Mesenchymal stem cell (in vitro differentiated cells and primary cell): ENCODE data around the gene SPATS2.
A peak's percentile ranks its signal among the peaks of the same experiment; 100 is the strongest.

Experiments used
- DNase-seq: peaks from one replicate; pipeline ENCODE4 v3.0.0-alpha.2; 2013
- H2AFZ ChIP-seq: one replicate; pipeline ENCODE4 v1.6.1; 2013; ENCODE audit warnings: low read depth, mild to moderate bottlenecking, control low read depth, inconsistent platforms, low read length, moderate library complexity
- H2AK5ac ChIP-seq: 2 replicates; pipeline ENCODE4 v1.6.1; 2013; ENCODE audit warnings: low read length, moderate library complexity, mild to moderate bottlenecking, inconsistent platforms; ENCODE audit not compliant: severe bottlenecking
- H2BK120ac ChIP-seq: one replicate; pipeline ENCODE4 v1.6.1; 2013; ENCODE audit warnings: low read depth, mild to moderate bottlenecking, inconsistent platforms, low read length, moderate library complexity
- H2BK12ac ChIP-seq, 2 experiments: one replicate each; pipeline ENCODE4 v1.6.1; 2013; ENCODE audit warnings: inconsistent platforms in 2 of 2, low read length in 2 of 2, mild to moderate bottlenecking in 2 of 2, moderate library complexity in 2 of 2, control low read depth in 1 of 2
- H2BK15ac ChIP-seq: one replicate; pipeline ENCODE4 v1.6.1; 2013; ENCODE audit warnings: mild to moderate bottlenecking, low read depth, inconsistent platforms; ENCODE audit not compliant: poor library complexity, severe bottlenecking
- H2BK5ac ChIP-seq: 2 replicates; pipeline ENCODE4 v1.6.1; 2013; ENCODE audit warnings: low read depth, mild to moderate bottlenecking, low read length, control low read depth, inconsistent platforms; ENCODE audit not compliant: poor library complexity, severe bottlenecking
- H3K14ac ChIP-seq, 2 experiments: one replicate each; pipeline ENCODE4 v1.6.1; 2013; ENCODE audit warnings: inconsistent platforms in 2 of 2, low read length in 2 of 2, control low read depth in 1 of 2, mild to moderate bottlenecking in 1 of 2, moderate library complexity in 1 of 2
- H3K18ac ChIP-seq, 2 experiments: one replicate each; pipeline ENCODE4 v1.6.1; 2013; ENCODE audit warnings: inconsistent platforms in 2 of 2, low read length in 2 of 2, control low read depth in 1 of 2, low read depth in 1 of 2, mild to moderate bottlenecking in 1 of 2
- H3K23ac ChIP-seq, 2 experiments: one replicate each; pipeline ENCODE4 v1.6.1; 2013; ENCODE audit warnings: inconsistent platforms in 2 of 2, low read length in 2 of 2, mild to moderate bottlenecking in 2 of 2, moderate library complexity in 2 of 2, control low read depth in 1 of 2
- H3K27ac ChIP-seq: 2 replicates; pipeline ENCODE4 v1.5.1; 2013; ENCODE audit warnings: mild to moderate bottlenecking, moderate library complexity, low read length, control low read depth, inconsistent platforms; ENCODE audit not compliant: poor library complexity, severe bottlenecking
- H3K27me3 ChIP-seq, 2 experiments: 2 replicates each; pipeline versions ENCODE4 v1.6.1 to v1.7.0; 2013; ENCODE audit warnings: low read length in 2 of 2, mild to moderate bottlenecking in 2 of 2, moderate library complexity in 2 of 2, control low read depth in 1 of 2, inconsistent platforms in 1 of 2; ENCODE audit not compliant: control insufficient read depth in 1 of 2, insufficient read depth in 1 of 2
- H3K36me3 ChIP-seq, 2 experiments: 2 replicates each; pipeline versions ENCODE4 v1.6.1 to v1.7.0; 2013; ENCODE audit warnings: low read length in 2 of 2, control low read depth in 1 of 2, inconsistent platforms in 1 of 2, low read depth in 1 of 2, mild to moderate bottlenecking in 1 of 2; ENCODE audit not compliant: insufficient read depth in 2 of 2, control insufficient read depth in 1 of 2
- H3K4ac ChIP-seq, 2 experiments: one replicate each; pipeline ENCODE4 v1.6.1; 2013; ENCODE audit warnings: inconsistent platforms in 2 of 2, low read length in 2 of 2, mild to moderate bottlenecking in 2 of 2, moderate library complexity in 2 of 2, control low read depth in 1 of 2, low read depth in 1 of 2
- H3K4me1 ChIP-seq: 2 replicates; pipeline ENCODE4 v1.6.1; 2013; ENCODE audit warnings: low read depth, low read length, control low read depth; ENCODE audit not compliant: control insufficient read depth, insufficient read depth
- H3K4me2 ChIP-seq: 2 replicates; pipeline ENCODE4 v1.6.1; 2013; ENCODE audit warnings: low read length, mild to moderate bottlenecking, inconsistent platforms; ENCODE audit not compliant: poor library complexity, severe bottlenecking
- H3K4me3 ChIP-seq, 2 experiments: 2 replicates each; pipeline versions ENCODE4 v1.5.1 to v1.7.0; 2013; ENCODE audit warnings: low read length in 2 of 2, mild to moderate bottlenecking in 2 of 2, control low read depth in 1 of 2, low read depth in 1 of 2; ENCODE audit not compliant: insufficient read depth in 1 of 2
- H3K79me1 ChIP-seq: replicated peaks from 2 replicates; pipeline ENCODE4 v1.6.1; 2013; ENCODE audit warnings: mild to moderate bottlenecking, control low read depth, low read length, inconsistent platforms; ENCODE audit not compliant: poor library complexity, severe bottlenecking
- H3K9ac ChIP-seq: 2 replicates; pipeline ENCODE4 v1.7.0; 2013; ENCODE audit warnings: mild to moderate bottlenecking, low read length, moderate library complexity
- H3K9me3 ChIP-seq: 2 replicates; pipeline ENCODE4 v1.7.0; 2013; ENCODE audit warnings: mild to moderate bottlenecking, low read length; ENCODE audit not compliant: control insufficient read depth
- H4K8ac ChIP-seq: one replicate; pipeline ENCODE4 v1.6.1; 2013; ENCODE audit warnings: inconsistent platforms, mild to moderate bottlenecking, low read length, moderate library complexity
- H4K91ac ChIP-seq: one replicate; pipeline ENCODE4 v1.6.1; 2013; ENCODE audit warnings: mild to moderate bottlenecking, low read length, inconsistent platforms
- WGBS: methylation state at CpG from one replicate; pipeline ENCODE4 v1.1.7; 2013; ENCODE audit warnings: mixed read lengths; 5-methylcytosine and 5-hydroxymethylcytosine counted together

Gene SPATS2

GRCh38 chr12:49556391-49557186 is 189.3 kb downstream of the SPATS2 start:
- DNase-seq: no peak
- H4K91ac ChIP-seq: no peak overlapping the region
- no peak overlapping the region for H3K4me3 ChIP-seq
- H3K9ac ChIP-seq: no peak overlapping the region
- peaks cover 15 to 19% of the 10 kb centered on the region in 2 experiments for H3K27me3 ChIP-seq
- H3K27ac ChIP-seq: no peak overlapping the region
- no peak overlapping the region for H2BK12ac ChIP-seq
- WGBS: 93% methylated on average over 12 of the region's 12 CpGs
- no peaks in the 10 kb centered on the region for H3K9me3 ChIP-seq
- H2AK5ac ChIP-seq: no peak overlapping the region
- no peak overlapping the region for H2AFZ ChIP-seq
- H3K36me3 ChIP-seq: peaks cover 50 to 59% of the 10 kb centered on the region in 2 experiments
- H3K4ac ChIP-seq: peak overlapping the region in 1 of 2 experiments; percentile 46
- no peak overlapping the region for H2BK15ac ChIP-seq
- no peak overlapping the region for H3K23ac ChIP-seq
- no peak overlapping the region for H3K18ac ChIP-seq
- H2BK120ac ChIP-seq: no peak overlapping the region
- peaks cover 4% of the 10 kb centered on the region for H3K79me1 ChIP-seq
- H4K8ac ChIP-seq: no peak overlapping the region
- no peak overlapping the region for H3K14ac ChIP-seq
- H3K4me2 ChIP-seq: no peak overlapping the region
- no peak overlapping the region for H2BK5ac ChIP-seq
- peaks cover 1% of the 10 kb centered on the region for H3K4me1 ChIP-seq

GRCh38 chr12:49557187-49557916 is 190.1 kb downstream of the SPATS2 start:
- peaks cover 6% of the 10 kb centered on the region for H3K79me1 ChIP-seq
- no peak overlapping the region for H2BK15ac ChIP-seq
- no peak overlapping the region for H2BK5ac ChIP-seq
- no peak overlapping the region for H4K91ac ChIP-seq
- H3K23ac ChIP-seq: no peak overlapping the region
- DNase-seq: no peak
- no peak overlapping the region for H3K9ac ChIP-seq
- peaks cover 7 to 12% of the 10 kb centered on the region in 2 experiments for H3K27me3 ChIP-seq
- WGBS: 95% methylated on average over 15 of the region's 18 CpGs
- no peak overlapping the region for H4K8ac ChIP-seq
- H2BK120ac ChIP-seq: no peak overlapping the region
- no peak overlapping the region for H3K27ac ChIP-seq
- H3K18ac ChIP-seq: no peak overlapping the region
- no peak overlapping the region for H3K4ac ChIP-seq
- H3K36me3 ChIP-seq: peaks cover 58 to 66% of the 10 kb centered on the region in 2 experiments
- no peak overlapping the region for H2AFZ ChIP-seq
- no peak overlapping the region for H2AK5ac ChIP-seq
- no peak overlapping the region for H3K4me2 ChIP-seq
- H3K4me1 ChIP-seq: peaks cover 1% of the 10 kb centered on the region
- H3K14ac ChIP-seq: no peak overlapping the region
- no peak overlapping the region for H2BK12ac ChIP-seq
- H3K4me3 ChIP-seq: no peak overlapping the region
- no peaks in the 10 kb centered on the region for H3K9me3 ChIP-seq

GRCh38 chr12:49557917-49558215 is 190.6 kb downstream of the SPATS2 start:
- no peak overlapping the region for H3K23ac ChIP-seq
- peaks cover 1% of the 10 kb centered on the region for H3K4me1 ChIP-seq
- H2BK15ac ChIP-seq: no peak overlapping the region
- H4K8ac ChIP-seq: no peak overlapping the region
- H3K18ac ChIP-seq: no peak overlapping the region
- H3K4me2 ChIP-seq: no peak overlapping the region
- peaks cover 2 to 7% of the 10 kb centered on the region in 2 experiments for H3K27me3 ChIP-seq
- no peak overlapping the region for H3K4me3 ChIP-seq
- H3K14ac ChIP-seq: no peak overlapping the region
- no peak overlapping the region for H2AK5ac ChIP-seq
- H2BK120ac ChIP-seq: no peak overlapping the region
- H4K91ac ChIP-seq: no peak overlapping the region
- H3K27ac ChIP-seq: no peak overlapping the region
- DNase-seq: no peak
- H3K9me3 ChIP-seq: no peaks in the 10 kb centered on the region
- WGBS: 89% methylated on average over 7 of the region's 7 CpGs
- no peak overlapping the region for H2BK5ac ChIP-seq
- H3K4ac ChIP-seq: no peak overlapping the region
- H3K79me1 ChIP-seq: peaks cover 6% of the 10 kb centered on the region
- peaks cover 63 to 69% of the 10 kb centered on the region in 2 experiments for H3K36me3 ChIP-seq
- no peak overlapping the region for H2AFZ ChIP-seq
- no peak overlapping the region for H2BK12ac ChIP-seq
- no peak overlapping the region for H3K9ac ChIP-seq

- peaks cover 1% of the 10 kb centered on the region for H3K4me1 ChIP-seq
- H3K23ac ChIP-seq: no peak overlapping the region
- H2BK12ac ChIP-seq: no peak overlapping the region
- H2BK15ac ChIP-seq: no peak overlapping the region
- H3K4me3 ChIP-seq: no peak overlapping the region
- H3K36me3 ChIP-seq: peaks cover 70 to 75% of the 10 kb centered on the region in 2 experiments
- peaks cover 0 to 3% of the 10 kb centered on the region in 2 experiments for H3K27me3 ChIP-seq
- no peak overlapping the region for H3K4me2 ChIP-seq
- WGBS: 95% methylated on average over 13 of the region's 13 CpGs
- no peak overlapping the region for H3K4ac ChIP-seq
- H2AFZ ChIP-seq: no peak overlapping the region
- no peak overlapping the region for H2BK120ac ChIP-seq
- no peak overlapping the region for H3K9ac ChIP-seq
- no peak overlapping the region for H3K27ac ChIP-seq
- peaks cover 8% of the 10 kb centered on the region for H3K79me1 ChIP-seq
- no peak overlapping the region for H2AK5ac ChIP-seq
- H2BK5ac ChIP-seq: no peak overlapping the region
- no peaks in the 10 kb centered on the region for H3K9me3 ChIP-seq
- H4K91ac ChIP-seq: no peak overlapping the region
- no peak for DNase-seq
- H3K14ac ChIP-seq: no peak overlapping the region
- no peak overlapping the region for H4K8ac ChIP-seq
- H3K18ac ChIP-seq: no peak overlapping the region
These were observed 191.3 kb downstream of the SPATS2 start for GRCh38 chr12:49558526-49558925.
